ENCODE results near the gene SUMF1. TPM values are rescaled to one million over a fixed set of nuclear protein-coding genes. Genes with fewer than 3 reads are reported as not detected.

Gene SUMF1
- total RNA-seq, 4 donors from 2014 or later, result 39.6 to 51.3 (median 47.0) TPM

DNA sequence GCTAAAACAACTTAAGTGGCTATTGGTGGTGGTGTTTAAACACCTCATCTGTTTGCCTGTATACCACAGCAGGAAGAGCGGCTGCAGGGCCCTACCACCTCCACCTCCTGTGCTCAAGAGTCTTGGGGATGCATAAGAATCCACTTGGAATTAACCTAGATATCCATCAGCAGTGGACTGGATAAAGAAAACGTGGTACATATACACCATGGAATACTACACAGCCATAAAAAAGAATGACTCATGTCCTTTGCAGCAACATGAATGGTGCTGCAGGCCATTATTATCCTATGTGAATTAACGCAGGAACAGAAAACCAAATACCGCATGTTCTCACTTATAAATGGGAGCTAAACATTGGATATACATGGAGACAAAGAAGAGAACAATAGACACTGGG lies 87.1 kb downstream of the SUMF1 start:
- Histone ChIP-seq H3K9me3 (no peaks in the 10 kb centered on the region), H3K4me1 (no peaks in the 10 kb centered on the region), H3K27ac (no peak overlapping the region), H3K27me3 (no peaks in the 10 kb centered on the region), H3K4me3 (no peak overlapping the region), H3K36me3 (peaks cover 0 to 16% of the 10 kb centered on the region in 2 donors)
- 93 to 96% methylated on average over 4 of the region's 4 CpGs for WGBS, 2 donors (ENCODE audit: low coverage in 1 of 2)
- ATAC-seq, result no peak
- TF ChIP-seq POLR2AphosphoS5 (IDR thresholded peaks at IDR 0.05) (no peak), POLR2A (IDR thresholded peaks at IDR 0.05) (no peak), EP300 (IDR thresholded peaks at IDR 0.05) (no peak)
- TF ChIP-seq, protein P1, sequence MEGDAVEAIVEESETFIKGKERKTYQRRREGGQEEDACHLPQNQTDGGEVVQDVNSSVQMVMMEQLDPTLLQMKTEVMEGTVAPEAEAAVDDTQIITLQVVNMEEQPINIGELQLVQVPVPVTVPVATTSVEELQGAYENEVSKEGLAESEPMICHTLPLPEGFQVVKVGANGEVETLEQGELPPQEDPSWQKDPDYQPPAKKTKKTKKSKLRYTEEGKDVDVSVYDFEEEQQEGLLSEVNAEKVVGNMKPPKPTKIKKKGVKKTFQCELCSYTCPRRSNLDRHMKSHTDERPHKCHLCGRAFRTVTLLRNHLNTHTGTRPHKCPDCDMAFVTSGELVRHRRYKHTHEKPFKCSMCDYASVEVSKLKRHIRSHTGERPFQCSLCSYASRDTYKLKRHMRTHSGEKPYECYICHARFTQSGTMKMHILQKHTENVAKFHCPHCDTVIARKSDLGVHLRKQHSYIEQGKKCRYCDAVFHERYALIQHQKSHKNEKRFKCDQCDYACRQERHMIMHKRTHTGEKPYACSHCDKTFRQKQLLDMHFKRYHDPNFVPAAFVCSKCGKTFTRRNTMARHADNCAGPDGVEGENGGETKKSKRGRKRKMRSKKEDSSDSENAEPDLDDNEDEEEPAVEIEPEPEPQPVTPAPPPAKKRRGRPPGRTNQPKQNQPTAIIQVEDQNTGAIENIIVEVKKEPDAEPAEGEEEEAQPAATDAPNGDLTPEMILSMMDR (IDR thresholded peaks at IDR 0.05), result no peak

DNA sequence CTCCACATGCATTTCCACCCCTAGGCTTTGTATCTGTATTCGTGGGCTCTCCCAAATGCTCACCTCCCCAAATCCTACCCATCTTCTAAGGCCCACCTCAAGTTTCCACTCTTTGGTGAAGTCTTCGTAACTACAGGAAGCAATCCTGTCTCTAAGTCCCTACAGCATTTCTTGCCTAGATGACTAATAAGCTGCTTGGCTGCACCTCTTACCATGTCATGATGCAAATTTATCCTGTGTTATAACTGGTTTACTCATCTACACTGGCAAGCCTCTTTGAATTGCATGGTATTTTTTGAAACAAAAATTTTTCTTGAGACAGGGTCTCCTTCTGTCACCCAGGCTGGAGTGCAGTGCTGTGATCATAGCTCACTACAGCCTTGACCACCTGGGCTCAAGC lies 90.6 kb downstream of the SUMF1 start:
- H3K4me1 ChIP-seq, result no peaks in the 10 kb centered on the region
- no peak overlapping the region for H3K27ac ChIP-seq
- no peak overlapping the region for H3K4me3 ChIP-seq
- TF ChIP-seq POLR2A (IDR thresholded peaks at IDR 0.05) (no peak), POLR2AphosphoS5 (IDR thresholded peaks at IDR 0.05) (no peak), EP300 (IDR thresholded peaks at IDR 0.05) (no peak)
- TF ChIP-seq, protein P1 (IDR thresholded peaks at IDR 0.05), result no peak
- ATAC-seq, result no peak
- 81 to 100% methylated on average over 1 to 2 of the region's 2 CpGs for WGBS, 2 donors (ENCODE audit: low coverage in 1 of 2)
- no peaks in the 10 kb centered on the region for H3K27me3 ChIP-seq
- peaks cover 0 to 41% of the 10 kb centered on the region in 2 donors for H3K36me3 ChIP-seq
- peaks cover 0 to 19% (median 0%) of the 10 kb centered on the region in 3 donors for H3K9me3 ChIP-seq

DNA sequence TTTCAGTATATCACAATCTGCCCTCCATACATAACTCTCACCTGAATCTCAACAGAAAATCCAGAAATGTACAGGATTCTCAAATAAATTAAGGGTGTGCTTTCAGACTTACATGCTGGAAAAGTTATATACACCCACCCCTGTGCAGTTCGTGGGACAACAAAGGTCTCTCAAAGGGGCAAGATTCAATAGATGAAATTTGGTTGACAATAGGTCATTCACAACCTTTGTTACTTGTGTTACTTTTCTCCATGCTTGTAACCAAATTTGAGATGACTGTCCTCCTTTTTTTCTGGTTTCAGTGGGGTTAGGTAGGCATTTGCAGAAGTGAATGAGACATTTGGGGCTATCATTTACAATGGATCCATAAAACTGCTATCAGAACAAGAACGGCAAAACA lies 91.2 kb downstream of the SUMF1 start:
- Histone ChIP-seq H3K27ac (no peak overlapping the region), H3K36me3 (peaks cover 0 to 43% of the 10 kb centered on the region in 2 donors), H3K4me3 (no peak overlapping the region), H3K27me3 (no peaks in the 10 kb centered on the region), H3K4me1 (no peaks in the 10 kb centered on the region), H3K9me3 (peaks cover 0 to 19% (median 0%) of the 10 kb centered on the region in 3 donors)
- ATAC-seq, result no peak
- 80 to 88% methylated on average over 2 of the region's 2 CpGs for WGBS, 2 donors (ENCODE audit: low coverage in 1 of 2)
- TF ChIP-seq, protein P1 (IDR thresholded peaks at IDR 0.05), result no peak
- TF ChIP-seq POLR2A (IDR thresholded peaks at IDR 0.05) (no peak), EP300 (IDR thresholded peaks at IDR 0.05) (no peak), POLR2AphosphoS5 (IDR thresholded peaks at IDR 0.05) (no peak)

DNA sequence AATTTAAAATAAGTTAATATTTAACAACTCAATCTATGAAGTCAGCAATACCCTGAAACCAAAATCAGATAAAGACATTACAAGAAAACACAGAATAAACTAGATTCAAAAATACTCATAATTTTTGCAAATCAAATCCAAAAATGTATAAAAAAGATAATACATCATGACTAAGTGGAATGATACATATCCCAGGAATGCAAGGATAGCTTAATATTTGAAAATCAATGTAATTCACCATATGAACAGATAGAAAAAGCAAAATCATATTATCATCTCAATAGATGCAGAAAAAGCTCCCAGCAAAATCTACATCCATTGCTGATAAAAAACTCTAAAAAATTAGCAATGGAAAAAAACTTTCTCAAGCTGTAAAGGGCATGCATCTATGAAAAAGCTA lies 93.4 kb downstream of the SUMF1 start:
- TF ChIP-seq POLR2A (IDR thresholded peaks at IDR 0.05) (no peak), EP300 (IDR thresholded peaks at IDR 0.05) (no peak), POLR2AphosphoS5 (IDR thresholded peaks at IDR 0.05) (no peak)
- TF ChIP-seq, protein P1 (IDR thresholded peaks at IDR 0.05), result no peak
- Histone ChIP-seq H3K27ac (no peak overlapping the region), H3K4me3 (no peak overlapping the region)

DNA sequence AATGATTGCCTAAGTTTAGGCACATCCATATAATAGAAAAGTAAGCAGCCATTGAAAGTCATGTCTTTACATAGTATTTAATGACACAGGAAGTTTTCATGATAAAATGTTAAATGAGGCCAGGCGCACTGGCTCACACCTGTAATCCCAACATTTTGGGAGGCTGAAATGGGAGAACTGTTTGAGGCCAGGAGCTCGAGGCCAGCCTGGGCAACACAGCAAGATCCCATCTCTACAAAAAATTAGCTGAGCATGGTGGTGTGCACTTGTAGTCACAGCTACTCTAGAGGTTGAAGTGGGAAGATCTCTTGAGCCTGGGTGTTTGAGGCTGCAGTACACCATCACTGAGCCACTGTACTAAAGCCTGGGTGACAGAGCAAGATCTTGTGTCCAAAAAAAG lies 104.5 kb downstream of the SUMF1 start:
- ATAC-seq, result no peak
- WGBS, 2 donors (ENCODE audit: low coverage in 1 of 2), result 86 to 100% methylated on average over 2 of the region's 2 CpGs

More for the DNA sequence above, 93.4 kb downstream of the SUMF1 start:
- no peaks in the 10 kb centered on the region for H3K4me1 ChIP-seq
- ATAC-seq, result no peak
- H3K27me3 ChIP-seq, result no peaks in the 10 kb centered on the region
- peaks cover 0 to 43% of the 10 kb centered on the region in 2 donors for H3K36me3 ChIP-seq
- H3K9me3 ChIP-seq, result peaks cover 0 to 19% (median 0%) of the 10 kb centered on the region in 3 donors

More for the DNA sequence above, 104.5 kb downstream of the SUMF1 start:
- Histone ChIP-seq H3K9me3 (no peaks in the 10 kb centered on the region), H3K36me3 (peaks cover 0 to 15% of the 10 kb centered on the region in 2 donors), H3K27ac (no peak overlapping the region), H3K4me1 (peaks cover 0 to 8% (median 0%) of the 10 kb centered on the region in 3 donors), H3K27me3 (no peaks in the 10 kb centered on the region), H3K4me3 (no peak overlapping the region)
- TF ChIP-seq POLR2A (IDR thresholded peaks at IDR 0.05), result no peak
- no peak for TF ChIP-seq EP300 (IDR thresholded peaks at IDR 0.05)
- TF ChIP-seq, protein P1 (IDR thresholded peaks at IDR 0.05), result no peak
- no peak for TF ChIP-seq POLR2AphosphoS5 (IDR thresholded peaks at IDR 0.05)
